Pons (tissue), 1 donor: ENCODE results near the gene SSTR3.
"Not testable (repeated sequence)": the region's sequence is repeated elsewhere in the genome, so short reads cannot be mapped to it uniquely, and the experiment has no call there.

Source experiments
- DNase-seq: peaks from one replicate; pipeline ENCODE4 v3.0.0-alpha.2; 2016; ENCODE audit warnings: low spot score

Gene SSTR3

DNA sequence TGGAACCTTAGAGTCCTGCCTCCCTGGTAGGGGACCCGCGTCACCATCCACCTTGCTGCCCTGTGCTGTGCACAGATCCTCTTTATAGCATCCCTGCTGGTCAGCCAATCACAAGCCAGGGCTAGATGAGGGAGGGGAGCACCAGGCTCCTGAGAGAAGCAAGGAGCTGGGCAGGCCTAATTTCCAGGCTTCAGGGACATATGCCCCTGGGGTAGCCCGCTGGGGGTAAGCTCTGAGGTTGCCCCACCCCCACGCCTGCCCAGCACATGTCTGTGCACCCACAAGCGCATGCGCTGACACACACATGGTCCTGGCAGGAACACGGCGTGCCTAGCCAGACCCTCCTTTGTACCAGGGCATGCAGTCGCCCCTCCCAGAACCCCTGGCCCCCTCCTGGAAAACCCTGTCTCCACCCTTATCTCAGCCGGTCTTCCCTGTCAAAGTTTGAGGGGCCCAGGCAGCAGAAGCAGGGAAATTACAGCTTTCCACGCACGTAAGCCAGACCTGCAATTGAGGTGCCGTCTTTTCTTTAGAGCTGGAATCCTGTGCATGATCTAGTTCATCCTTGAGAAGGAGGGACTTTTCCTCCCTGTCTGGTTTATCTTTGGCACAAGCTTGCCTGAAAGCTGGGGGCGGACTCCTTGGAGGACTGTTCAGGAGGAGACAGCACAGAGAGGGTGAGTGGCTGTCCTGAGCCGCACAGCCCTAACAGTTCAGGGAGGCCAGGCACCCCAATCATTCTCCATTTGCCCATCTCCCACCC lies 2.1 kb downstream of the SSTR3 start:
- no peak for DNase-seq

DNA sequence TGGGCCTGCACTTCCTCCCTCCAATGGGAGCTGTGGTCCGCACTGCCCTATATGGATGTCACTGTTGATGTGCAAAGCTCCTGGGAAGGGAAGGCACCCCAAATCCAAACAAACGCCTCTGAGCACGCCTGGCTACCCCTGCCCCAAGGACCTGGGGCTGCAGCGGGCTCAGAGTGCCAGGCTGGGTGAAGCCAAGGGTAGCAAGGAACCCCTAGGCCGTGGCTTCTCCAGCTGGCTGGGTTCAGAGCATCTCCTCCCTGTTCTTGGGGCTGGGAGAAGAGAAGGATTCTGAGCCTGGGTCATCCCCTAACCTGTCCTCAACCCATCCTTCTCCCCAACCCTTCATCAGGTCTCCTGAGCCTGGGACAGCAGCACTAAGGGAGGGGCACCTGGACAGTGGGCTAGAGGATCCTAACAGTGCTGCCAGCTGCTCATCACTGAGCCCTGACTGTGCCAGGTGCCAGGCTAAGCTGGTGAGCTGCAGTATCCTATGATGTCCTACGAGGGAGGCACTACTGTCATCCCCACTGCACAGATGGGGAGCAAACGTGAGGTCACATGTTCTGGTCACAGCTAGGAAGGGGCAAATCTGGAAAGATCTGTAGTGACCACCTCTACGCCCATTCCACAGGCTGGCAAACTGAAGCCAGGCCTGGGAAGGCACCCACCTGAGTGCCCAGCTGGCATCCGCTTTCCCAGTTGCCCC lies 3.0 kb downstream of the SSTR3 start:
- DNase-seq, result no peak

DNA sequence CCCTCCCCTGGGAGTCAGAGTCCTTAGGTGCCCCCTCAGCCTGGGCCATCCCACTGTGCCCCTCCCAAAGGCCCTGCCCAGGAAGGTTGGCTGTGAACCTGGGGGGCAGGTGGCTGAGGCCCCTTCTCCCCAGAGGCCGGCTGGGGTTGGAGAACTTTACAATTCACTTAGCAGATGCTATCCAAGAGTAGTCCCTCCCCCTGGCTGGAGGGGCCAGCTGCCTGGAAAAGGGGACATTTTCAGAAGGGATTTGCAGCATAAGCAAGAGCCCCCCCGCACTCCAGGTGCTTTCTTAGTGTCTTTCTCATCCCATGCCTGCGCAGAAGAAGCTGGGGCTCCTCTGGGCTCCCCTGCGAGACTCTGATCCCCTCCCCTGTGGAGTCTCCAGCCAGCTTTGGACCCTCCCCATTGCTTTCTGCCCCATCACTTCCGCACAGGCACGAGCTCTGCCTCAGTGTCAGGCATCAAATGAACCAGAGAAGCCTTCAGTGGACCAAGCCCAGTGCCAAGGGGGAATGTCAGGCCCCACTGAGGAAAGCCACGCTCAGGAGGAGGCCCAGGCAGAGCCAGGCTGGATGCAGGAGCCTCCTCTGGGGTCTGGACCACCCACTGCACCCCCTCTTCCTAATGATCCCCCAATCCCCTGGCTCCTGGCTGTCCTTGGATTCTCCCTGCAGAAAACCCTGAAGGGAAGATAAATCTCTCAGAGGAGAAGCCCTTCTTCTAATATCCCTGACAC lies 3.7 kb downstream of the SSTR3 start:
- DNase-seq, result no peak

DNA sequence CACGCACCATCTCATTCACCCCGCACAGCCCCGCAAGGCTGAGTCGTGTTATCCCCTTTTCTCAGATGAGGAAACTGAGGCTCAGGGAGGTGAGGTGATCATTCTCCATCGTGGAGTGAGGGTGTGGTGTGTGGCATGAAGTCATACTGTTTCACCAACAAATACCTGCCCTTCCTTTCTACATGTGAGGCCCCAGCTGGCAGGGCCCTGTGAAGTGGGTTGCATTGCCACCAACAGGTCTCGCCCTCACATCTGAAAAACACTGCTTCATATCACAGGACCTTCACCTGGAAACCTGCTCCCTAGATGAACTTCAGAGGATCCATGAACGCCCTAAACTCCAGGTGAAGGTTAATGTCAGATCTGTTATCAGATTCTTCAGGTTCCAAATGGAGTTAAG lies 4.3 kb downstream of the SSTR3 start:
- no peak for DNase-seq

DNA sequence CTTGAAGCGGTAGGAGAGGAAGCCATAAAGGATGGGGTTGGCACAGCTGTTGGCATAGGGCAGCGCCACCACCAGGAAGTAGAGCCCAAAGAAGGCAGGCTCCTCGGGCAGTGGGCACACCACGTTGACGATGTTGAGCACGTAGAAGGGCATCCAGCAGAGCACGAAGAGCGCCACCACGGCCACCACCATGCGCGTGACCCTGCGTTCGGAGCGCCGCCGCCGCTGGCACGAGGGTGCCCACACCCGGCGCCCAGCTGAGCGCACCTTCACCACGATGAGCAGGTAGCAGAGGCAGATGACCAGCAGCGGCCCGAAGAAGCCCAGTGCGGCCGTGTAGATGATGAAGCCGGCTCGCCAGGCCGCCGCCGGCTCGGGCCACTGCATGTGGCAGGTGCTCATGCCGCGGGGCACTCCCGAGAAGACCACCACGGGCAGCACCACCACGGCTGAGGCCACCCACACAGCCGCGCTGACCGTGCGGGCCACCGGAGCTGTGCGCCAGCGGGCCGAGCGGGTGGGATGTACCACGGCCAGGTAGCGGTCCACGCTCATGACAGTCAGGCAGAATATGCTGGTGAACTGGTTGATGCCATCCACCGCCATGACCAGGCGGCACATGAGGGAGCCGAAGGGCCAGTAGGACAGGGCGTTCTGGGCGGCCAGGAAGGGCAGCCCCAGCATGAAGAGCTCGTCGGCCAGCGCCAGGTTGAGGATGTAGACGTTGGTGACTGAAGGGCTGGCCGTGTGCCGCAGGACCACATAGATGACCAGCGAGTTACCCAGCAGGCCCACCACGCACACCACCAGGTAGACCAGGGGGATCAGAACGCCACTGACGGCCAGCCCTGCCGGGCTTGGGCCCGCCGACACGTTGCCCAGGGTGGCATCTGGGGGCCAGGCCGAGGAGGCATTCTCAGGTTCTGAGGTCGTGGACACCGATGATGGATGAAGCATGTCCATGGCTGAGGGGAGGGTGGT lies 5.1 kb downstream of the SSTR3 start:
- no peak for DNase-seq

DNA sequence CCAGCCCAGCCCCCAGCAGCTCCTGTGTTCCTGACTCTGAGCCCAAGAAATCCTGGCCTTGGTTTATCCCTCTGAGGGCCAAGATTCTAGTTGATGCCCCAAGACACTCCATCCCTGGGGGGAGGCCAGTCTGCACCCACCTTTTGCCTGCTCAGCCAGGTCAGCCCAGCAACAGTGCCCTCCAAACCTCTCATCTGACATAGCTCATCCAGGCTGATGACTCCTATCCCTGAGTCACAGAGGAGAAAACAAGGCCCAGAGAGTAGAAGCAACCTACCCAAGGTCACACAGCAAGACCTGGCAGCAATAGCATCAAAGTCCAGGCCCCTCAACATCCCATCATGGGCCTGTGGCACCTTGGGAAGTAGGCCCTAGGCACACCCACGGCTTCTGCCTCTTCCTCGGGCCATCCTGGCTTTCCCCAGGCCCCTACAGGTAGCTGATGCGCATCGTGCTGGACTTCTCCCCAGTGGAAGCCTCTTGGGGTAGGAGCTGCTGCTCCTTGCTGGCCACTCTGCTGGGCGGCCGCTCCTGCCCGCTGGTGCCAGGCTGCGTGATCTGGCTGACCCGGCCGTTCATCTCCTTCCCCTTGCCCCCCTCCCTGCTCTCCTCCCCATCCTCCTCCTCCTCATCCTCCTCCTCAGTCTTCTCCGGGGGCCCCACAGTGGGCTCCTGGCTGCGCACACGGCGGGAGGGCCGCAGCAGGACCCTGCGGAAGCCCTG lies 6.0 kb downstream of the SSTR3 start:
- DNase-seq, result no peak

DNA sequence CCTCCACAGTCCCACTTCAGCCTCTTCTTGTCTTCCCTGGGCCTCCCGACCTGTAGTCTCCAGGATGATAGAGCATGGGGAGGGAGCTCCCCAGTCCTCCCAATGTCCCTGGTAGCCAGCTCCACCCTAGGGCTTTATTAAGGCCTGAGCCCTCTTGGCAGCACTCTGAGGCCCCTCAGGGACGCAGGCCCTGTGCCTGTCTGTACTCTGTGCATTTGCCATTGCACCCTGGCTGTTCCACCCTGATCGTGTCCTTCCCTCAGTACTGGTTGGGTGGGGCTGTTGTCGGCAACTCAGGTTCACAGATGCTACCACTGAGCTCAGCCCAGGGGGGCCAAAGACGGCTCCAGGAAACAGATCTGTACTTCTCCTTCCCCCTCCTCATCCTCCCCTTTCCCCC lies 7.2 kb downstream of the SSTR3 start:
- no peak for DNase-seq

DNA sequence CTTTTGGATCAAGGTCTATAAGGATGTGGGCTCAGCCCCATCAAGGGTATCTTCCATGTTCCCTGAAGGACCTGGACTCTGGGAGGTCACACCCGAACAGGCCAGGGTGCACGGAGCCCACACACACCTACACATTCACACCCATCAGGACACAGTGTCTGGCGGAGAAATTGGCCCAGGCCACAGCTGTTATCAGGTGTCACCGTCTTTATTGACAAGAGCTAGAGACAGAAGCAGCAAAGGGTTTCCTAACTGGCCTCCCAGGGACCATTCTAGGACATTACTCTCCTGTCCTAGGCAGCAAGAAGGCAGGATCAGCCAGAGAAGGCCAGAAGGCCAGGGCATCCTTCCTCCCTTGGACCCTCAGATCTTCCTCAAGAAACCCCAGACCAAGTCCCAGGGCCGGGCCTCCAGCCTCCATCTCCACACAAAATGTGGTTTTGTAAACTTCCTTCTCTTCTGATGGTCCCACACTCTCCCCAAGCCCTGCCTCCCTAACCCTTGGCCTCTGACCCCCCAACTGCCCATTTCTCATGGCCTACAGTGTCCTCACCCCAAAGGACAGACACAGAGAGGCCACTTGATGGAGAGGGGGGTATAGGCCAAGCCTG lies 8.1 kb downstream of the SSTR3 start:
- DNase-seq, result no peak

DNA sequence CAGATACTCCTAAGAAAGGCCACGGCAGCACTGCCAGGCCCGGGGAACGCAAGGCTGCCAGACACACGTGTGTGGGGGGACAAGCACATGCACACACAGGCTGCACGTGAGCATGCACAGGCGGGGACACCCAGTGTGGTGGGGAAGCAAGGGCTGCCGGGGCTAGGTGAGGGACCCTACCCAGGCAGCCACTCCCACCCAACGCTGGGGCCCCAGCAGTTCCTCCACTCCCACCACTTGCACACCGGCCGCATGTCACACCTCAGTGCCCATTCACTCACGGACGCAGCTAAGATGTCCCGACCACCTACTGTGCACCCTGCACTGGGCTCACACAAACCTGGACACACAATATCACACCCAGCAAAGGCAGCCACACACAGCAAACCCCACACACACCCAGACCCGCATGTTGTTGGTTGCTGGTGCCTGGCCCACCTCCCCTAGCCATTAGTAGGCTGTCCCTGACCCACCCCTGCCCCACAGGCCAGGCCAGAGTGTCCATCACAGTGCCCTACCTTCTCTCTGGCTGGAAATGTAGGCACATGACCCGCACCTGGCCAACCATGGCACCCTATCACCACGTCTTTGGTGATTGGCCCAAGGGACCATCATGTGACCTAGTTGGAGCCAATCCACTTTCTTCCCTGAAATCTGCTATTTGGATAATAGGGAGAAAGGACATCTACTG lies 8.8 kb downstream of the SSTR3 start:
- DNase-seq, result no peak

DNA sequence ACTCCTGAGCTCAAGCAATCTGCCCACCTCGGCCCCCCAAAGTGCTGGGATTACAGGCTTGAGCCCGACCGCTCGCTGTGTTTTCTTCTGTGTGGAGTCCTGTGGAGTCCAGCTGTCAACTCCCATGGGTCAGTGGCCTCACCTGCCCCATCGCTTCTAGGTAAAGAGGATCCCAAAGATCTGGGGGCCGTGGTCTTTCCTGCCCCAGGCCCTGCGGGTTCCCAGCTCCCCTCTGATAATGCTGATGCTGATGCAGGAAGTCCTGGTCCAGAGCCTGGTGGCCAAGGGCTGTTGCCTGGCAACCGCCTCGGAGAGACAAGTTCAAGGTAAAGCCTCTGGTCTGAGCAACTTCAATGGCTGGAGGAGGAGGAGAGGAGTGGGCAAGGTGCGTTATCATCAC lies 9.6 kb downstream of the SSTR3 start:
- DNase-seq, result no peak

DNA sequence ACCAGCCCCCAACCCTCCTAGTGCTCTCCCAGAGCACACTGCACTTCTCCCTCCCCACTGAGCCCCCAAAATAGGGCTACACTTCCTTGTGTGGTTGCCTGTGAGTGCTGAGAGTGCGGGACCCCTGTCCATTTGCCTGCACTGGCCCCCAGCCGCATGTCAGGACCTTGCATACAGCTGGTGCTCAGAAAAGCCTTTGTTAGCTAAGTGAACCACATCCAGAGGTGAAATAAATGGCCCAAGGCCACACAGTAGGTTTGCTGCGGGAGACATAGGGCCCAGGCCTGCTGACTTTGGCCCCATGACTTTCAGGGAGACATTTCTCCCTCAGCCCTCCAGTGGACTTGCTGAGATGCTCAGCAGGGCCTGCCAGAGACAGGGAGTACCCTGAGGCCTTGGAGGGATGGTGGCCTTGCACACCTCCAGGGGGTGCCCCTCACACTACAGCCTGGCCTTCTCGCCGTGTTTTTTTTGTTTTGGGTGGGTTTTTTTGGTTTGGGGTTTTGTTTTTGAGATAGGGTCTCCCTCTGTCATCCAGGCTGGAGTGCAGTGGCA lies 10.2 kb downstream of the SSTR3 start:
- no peak for DNase-seq

DNA sequence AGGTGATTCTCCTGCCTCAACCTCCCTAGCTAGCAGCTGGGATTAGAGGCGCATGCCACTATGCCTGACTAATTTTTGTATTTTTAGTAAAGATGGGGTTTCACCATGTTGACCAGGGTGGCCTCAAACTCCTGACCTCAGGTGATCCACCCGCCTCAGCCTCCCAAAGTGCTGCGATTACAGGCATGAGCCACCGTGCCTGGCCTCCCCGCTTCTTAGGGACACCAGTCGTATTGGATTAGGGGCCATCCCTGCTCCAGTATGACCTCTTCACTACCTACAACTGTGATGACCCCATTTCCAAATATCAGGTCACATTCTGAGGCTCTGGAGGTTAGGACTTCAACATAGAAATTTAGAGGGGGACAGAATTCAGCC lies 10.8 kb downstream of the SSTR3 start:
- DNase-seq, result not testable (repeated sequence)

DNA sequence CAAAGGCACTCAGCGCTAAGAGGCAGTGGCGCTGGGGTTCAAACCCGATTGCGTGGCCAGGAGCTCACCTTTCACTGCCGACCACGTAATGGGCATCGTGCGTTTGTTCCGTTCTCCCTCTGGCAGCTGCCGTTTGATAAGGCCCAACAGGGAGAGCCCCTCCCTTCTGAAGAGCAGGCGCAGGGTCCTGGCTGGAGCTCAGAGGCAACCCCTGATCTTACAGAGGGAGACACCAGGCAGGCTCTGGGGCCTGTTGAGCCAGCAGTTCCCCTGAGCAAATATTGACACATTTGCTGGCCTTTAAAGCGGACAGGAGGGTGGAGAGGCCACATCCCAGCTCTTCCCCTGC lies 12.5 kb downstream of the SSTR3 start:
- DNase-seq, result no peak

DNA sequence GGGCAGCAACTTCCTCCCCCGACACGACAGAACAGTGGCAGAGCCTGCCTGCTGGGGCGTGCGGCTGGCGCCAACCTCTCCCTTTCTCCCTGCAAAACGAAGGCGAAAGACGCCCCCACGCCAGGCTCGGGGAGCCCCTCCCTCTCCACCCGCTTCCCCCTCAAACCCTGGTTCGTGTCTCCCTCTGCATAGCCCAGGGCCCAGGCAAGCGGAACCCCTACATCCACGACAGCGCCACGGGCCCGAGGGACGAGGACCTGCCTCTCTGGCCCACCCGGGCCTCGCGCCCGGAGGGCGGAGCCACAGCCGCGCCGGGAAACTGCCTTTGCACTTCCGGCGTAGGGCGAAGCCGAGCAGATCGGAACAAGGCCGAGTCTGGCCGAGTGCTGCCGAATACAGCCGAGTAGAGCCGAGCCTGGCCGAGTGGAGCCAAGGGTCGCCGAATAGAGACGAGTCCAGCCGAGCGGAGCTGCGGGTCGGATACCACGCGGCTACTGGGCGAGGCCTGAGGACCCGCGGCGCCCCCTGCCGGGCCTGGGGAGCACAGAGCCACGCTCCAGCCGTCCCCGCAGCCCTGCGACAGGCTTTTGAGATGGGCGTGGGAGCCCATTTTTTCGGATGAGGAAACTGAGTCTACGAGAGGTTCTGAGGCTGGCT lies 13.0 kb downstream of the SSTR3 start:
- DNase-seq, result peak; percentile 95

DNA sequence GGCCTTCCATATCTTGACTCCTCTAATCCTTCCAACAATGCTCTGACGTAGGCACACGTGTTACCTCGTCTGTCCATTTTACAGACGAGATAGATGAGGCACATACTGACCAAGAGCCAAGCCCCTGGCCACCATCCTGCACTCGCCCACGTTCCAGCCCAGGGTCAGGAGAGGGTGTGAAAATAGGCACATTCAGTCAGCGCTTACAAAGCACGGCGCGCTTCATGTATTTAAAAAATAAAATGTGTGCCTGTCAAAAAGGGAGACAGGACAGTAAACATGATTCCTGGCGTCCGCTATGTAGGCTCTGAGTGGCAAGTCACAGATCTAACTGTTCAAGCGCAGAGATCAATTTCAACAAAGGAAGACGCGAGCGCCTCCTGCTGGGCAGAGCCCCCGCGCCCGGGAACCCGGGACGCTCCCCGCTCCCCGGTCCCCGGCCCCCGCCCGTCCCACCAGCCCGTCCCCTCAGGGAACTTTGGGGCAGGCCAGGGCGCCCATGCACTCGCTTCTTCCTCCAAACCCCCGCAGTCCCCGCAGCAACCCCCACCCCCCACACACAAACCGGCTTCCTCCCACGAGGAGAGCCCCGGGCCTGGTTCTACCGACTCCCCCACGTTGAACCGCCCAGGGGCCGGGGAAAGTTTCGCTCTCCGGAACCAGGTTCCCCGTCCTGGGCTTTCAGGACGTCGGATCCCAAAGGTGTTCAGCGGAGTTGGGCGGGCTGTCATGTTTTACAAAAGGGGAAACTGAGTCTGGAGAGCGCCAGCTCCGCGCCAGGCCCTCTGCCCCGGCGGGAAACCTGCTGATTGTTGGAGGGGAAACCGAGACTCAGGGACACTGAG lies 13.8 kb downstream of the SSTR3 start:
- peak; percentile 79 for DNase-seq

DNA sequence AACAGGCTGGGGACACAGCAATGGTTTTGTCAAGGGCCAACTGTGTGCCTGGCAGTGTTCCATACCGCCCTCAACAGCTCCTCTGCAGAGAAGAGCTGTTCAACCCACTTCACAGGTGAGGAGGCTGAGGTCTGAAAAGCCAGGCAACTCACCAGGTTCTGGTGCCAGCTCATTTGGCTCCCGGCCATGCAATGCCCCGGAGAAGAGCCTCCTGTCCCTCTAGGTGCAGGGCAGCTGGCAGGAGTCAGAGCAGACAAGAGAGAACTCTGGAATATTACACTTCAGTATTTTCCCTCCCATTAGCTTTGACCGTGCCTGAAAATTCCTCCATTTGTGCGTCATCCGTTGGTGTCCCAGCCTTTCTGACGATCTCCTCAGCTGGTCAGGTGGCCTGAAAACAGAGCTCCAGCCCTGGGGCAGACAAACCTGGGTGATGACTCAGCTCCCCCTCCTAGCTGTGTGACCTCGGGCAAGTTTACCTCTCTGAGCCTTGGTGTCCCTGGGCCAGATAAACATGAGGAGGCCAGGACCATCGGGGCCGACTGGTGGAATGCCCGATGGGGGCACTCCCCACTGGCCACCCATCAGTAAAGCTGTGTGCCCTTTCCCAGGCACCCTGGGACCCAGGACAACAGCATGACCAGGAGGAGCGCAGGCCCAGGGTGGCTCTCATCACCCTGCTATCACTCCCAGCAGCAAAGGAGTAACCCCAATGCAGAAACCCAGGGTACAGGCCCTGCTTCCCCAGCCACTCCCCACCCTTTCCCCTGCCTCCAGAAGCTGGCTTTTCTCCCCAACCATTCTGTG lies 14.6 kb downstream of the SSTR3 start:
- DNase-seq, result no peak
